GM19372 (cell line): Measurements from ENCODE around the gene ZNF438.
"Not testable (repeated sequence)": the region's sequence is repeated elsewhere in the genome, so short reads cannot be mapped to it uniquely, and the experiment has no call there.

Source experiments
- ATAC-seq: cut with Tn5 transposase; IDR thresholded peaks from one replicate; pipeline ENCODE4 v1.9.1; 2021; ENCODE audit warnings: mild to moderate bottlenecking, low read depth, moderate library complexity; ENCODE audit not compliant: unreplicated experiment

The ZNF438 gene

GRCh38 chr10:31055573-31056251 is 24.0 kb upstream of the ZNF438 start:
- no peak for ATAC-seq

GRCh38 chr10:31051703-31052102 is 20.0 kb upstream of the ZNF438 start:
- no peak for ATAC-seq

- no peak for ATAC-seq
Observed at GRCh38 chr10:31042670-31043069, 11.0 kb upstream of the ZNF438 start.

DNA sequence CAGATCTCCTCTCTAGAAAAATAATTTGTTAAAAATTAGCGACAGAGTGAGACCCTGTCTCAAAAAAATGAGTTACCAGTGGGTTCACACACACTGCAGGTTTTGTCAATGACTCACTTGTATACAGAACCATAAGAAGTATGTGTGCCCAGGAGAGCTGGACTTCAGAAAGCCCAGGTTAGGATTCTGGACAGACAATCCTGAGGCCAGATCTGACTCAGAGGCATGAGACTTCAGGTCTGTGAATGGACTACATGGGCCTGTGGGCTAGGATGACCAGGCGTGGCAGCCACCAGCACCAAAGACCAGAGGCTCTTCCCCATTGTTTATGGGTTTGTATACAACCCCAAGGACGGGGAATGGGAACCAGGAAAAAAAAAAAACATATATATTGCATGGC is 9.3 kb upstream of the ZNF438 start:
- no peak for ATAC-seq

- not testable (repeated sequence) for ATAC-seq
Observed at GRCh38 chr10:31039006-31039405, 7.3 kb upstream of the ZNF438 start.

DNA sequence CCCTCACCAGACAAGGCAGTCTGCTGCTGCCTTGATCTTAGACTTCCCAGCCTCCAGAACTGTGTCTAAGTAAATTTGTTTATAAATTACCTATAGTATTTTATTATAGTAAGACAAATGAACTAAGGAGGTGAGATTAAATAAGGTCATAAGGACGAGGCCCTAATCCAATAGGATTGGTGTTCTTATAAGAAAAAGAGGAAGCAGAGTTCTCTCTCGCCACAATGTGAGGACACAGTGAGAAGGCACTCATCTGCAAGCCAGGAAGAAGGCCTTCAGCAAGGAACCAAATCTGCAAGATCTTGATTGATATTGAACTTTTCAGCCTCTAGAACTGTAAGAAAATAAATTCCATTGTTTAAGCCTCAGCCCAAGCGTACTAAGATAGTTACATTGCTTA is 6.1 kb upstream of the ZNF438 start:
- ATAC-seq, result no peak

GRCh38 chr10:31036209-31036608 is 4.5 kb upstream of the ZNF438 start:
- ATAC-seq, result no peak

- no peak for ATAC-seq
Observed at GRCh38 chr10:31035266-31035798, 3.7 kb upstream of the ZNF438 start.

- ATAC-seq, result no peak
Observed at GRCh38 chr10:31034098-31034909, 2.6 kb upstream of the ZNF438 start.

DNA sequence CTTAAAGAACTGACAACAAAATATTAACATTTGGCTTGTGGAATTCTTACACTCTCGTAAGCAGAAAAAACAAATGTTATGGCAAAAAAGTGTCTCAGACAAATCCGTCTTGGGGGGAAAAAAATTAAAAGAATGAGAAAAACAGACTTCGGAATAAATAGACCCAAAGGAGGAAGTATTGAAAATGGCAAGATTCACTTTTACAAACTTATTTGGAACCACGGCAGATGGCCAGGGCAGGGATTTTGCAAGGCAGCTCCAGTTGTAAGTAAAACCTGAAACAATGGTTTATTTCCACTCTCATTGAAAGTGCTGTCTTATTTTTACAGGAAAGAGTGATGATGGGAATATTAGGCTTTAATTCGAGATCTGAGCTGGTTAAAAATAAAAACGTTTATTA is 1.5 kb upstream of the ZNF438 start:
- ATAC-seq, result no peak

- ATAC-seq, result peak; percentile 80
Observed at GRCh38 chr10:31032258-31033132, 830 bp upstream of the ZNF438 start.

- no peak for ATAC-seq
Observed at GRCh38 chr10:31031205-31031557, 484 bp downstream of the ZNF438 start.

GRCh38 chr10:31030800-31031199 is 865 bp downstream of the ZNF438 start:
- ATAC-seq, result no peak

DNA sequence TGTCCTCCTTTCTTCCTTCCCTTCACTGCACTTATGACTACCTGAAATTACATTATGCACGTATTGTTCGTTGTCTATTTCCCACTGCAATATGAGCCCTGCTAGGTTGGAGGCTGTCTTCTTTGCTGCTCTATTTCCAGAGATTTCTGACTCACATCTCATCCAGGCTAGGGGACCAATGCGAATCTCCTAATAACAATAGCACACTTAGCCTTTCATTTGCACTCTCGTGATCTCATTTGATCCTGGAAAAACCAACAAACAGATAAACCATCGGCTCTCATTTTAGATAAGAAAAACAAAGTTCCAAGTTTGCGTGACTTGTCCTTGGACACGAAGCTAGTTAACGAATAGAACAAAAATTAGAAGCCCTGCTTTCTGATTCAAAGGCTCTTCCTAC is 1.4 kb downstream of the ZNF438 start:
- ATAC-seq, result no peak

DNA sequence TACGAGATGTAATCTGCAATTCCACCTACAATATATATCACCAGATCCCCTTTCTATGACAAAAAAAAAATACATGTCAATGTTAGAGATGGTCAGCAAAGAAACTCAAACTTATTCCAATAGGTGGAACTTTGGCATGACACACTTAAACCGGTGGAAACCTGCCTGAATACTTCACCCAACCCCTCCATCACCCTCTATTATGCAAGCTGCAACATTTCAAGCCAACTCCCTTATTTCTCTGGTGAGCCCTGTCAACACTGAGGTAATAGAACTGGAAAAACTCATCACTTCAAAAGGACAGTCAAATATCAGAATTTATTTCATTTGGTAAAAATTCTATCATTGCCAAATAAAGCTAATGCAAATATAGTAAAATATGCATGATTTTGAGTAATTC is 3.6 kb downstream of the ZNF438 start:
- no peak for ATAC-seq

- not testable (repeated sequence) for ATAC-seq
Observed at GRCh38 chr10:31026279-31026678, 5.4 kb downstream of the ZNF438 start.

GRCh38 chr10:31025142-31025541 is 6.5 kb downstream of the ZNF438 start:
- ATAC-seq, result no peak

- no peak for ATAC-seq
Observed at GRCh38 chr10:31023558-31023957, 8.1 kb downstream of the ZNF438 start.

- no peak for ATAC-seq
Observed at GRCh38 chr10:31020209-31020608, 11.5 kb downstream of the ZNF438 start.

DNA sequence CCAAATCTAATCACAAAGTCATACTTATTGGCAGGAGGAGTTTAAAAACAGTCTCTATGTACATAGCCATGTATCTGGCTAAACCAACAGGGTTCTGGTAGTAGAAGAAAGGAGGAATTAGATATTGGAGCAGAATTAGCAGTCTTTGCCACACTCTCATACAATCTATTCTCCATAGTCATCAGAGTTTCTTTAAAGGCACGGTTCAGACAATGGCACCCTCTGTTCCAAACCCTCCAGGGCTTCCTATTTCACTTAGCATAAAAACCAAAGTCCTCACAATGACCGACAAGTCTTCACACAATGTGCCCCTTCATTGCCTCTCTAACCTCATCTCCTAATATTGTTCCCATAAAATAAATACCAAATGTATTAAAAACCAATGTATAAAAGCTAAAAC is 12.7 kb downstream of the ZNF438 start:
- ATAC-seq, result no peak

DNA sequence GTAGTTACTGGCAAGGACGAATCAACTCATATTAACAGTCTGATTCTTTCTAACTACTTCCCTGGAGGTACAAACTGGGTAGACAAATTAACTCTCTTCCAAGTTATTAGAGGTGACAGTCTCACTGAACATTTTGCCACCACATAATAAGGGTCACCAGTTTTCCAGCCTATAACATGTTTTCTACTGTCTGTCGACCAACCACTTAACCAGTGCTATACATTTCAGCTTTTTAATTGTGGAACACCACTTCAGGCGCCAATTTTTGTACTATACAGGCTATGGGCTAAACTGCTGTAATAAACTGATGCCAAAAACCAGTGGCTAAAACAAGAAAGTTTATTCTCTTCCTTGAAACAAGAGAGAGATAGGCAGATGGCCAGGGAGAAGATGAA is 13.3 kb downstream of the ZNF438 start:
- ATAC-seq, result no peak
